ENCODE results near the gene KLHL13.

Gene KLHL13

GRCh38 chrX:118116713-118117550, at the start of gene KLHL13:
Gene KLHL13 (minus strand): TSS chrX:118116810. CDS start chrX:118028473, 88,337 bp downstream.
- H3K4me3 ChIP-seq (ENCODE audit: low read depth, low read length) = peak within 1 kb of the TSS; percentile 53
- no peak for TF ChIP-seq CTCF (IDR thresholded peaks at IDR 0.05; ENCODE audit: insufficient read depth, low read depth, low read length, missing control alignments)
- peak; percentile 39 for DNase-seq (ENCODE audit: low read depth)

GRCh38 chrX:118164138-118164537, 47.5 kb upstream of the KLHL13 start:
- DNase-seq (ENCODE audit: low read depth) = no peak
- no peak overlapping the region for H3K4me3 ChIP-seq (ENCODE audit: low read depth, low read length)
- TF ChIP-seq CTCF (IDR thresholded peaks at IDR 0.05; ENCODE audit: insufficient read depth, low read depth, low read length, missing control alignments) = no peak

GRCh38 chrX:118156953-118157608, 40.5 kb upstream of the KLHL13 start:
- no peak for DNase-seq (ENCODE audit: low read depth)
- no peak overlapping the region for H3K4me3 ChIP-seq (ENCODE audit: low read depth, low read length)
- no peak for TF ChIP-seq CTCF (IDR thresholded peaks at IDR 0.05; ENCODE audit: insufficient read depth, low read depth, low read length, missing control alignments)

- H3K4me3 ChIP-seq (ENCODE audit: low read depth, low read length) = no peak overlapping the region
- no peak for TF ChIP-seq CTCF (IDR thresholded peaks at IDR 0.05; ENCODE audit: insufficient read depth, low read depth, low read length, missing control alignments)
- DNase-seq (ENCODE audit: low read depth) = no peak
Measured at GRCh38 chrX:118156254-118156952, 39.8 kb upstream of the KLHL13 start.

GRCh38 chrX:118153270-118153669, 36.7 kb upstream of the KLHL13 start:
- no peak for TF ChIP-seq CTCF (IDR thresholded peaks at IDR 0.05; ENCODE audit: insufficient read depth, low read depth, low read length, missing control alignments)
- H3K4me3 ChIP-seq (ENCODE audit: low read depth, low read length) = no peak overlapping the region
- DNase-seq (ENCODE audit: low read depth) = no peak

- no peak for TF ChIP-seq CTCF (IDR thresholded peaks at IDR 0.05; ENCODE audit: insufficient read depth, low read depth, low read length, missing control alignments)
- H3K4me3 ChIP-seq (ENCODE audit: low read depth, low read length) = no peak overlapping the region
- DNase-seq (ENCODE audit: low read depth) = no peak
Measured at GRCh38 chrX:118152721-118153120, 36.1 kb upstream of the KLHL13 start.
